ENCODE results near the gene EVI2A. TPM values are rescaled to one million over a fixed set of nuclear protein-coding genes. Genes with fewer than 3 reads are reported as not detected.

EVI2A gene
- total and polyA plus RNA-seq, 2 experiments from 2014 or later, result 1.3 TPM; not detected in 1

- no peak for TF ChIP-seq ZNF462 (CRISPR knock-in tag; IDR thresholded peaks at IDR 0.05)
- no peak for TF ChIP-seq ETS1 (IDR thresholded peaks at IDR 0.05)
- no peak for TF ChIP-seq CTCF (conservative IDR thresholded peaks at IDR 0.05; ENCODE audit: low read depth in 2 of 2)
- TF ChIP-seq CREB1 (CRISPR knock-in tag; IDR thresholded peaks at IDR 0.05; ENCODE audit: low read depth), result no peak
- no peak for TF ChIP-seq ZNF114 (CRISPR knock-in tag; IDR thresholded peaks at IDR 0.05)
- TF ChIP-seq POLR2AphosphoS5 (IDR thresholded peaks at IDR 0.05; ENCODE audit: low read depth), result no peak
- TF ChIP-seq STAT1 (IDR thresholded peaks at IDR 0.05; ENCODE audit: unreplicated experiment), result no peak
- no peak for TF ChIP-seq NANOG (IDR thresholded peaks at IDR 0.05; ENCODE audit: borderline replicate concordance)
- no peak for TF ChIP-seq ZNF331 (CRISPR knock-in tag; IDR thresholded peaks at IDR 0.05; ENCODE audit: low read depth)
- no peak for TF ChIP-seq JUNB (IDR thresholded peaks at IDR 0.05; ENCODE audit: unreplicated experiment)
Observed at GRCh38 chr17:31355935-31356334, 34.5 kb upstream of the EVI2A start (continued).

All from GM23338 (cell line).